ENCODE measurements around the gene CABP7. TPM values are rescaled to one million over a fixed set of nuclear protein-coding genes. Genes with fewer than 3 reads are reported as not detected.

CABP7 gene
- total and polyA plus RNA-seq, 8 donors = 0.12 to 0.35 TPM; not detected in 6

GRCh38 chr22:29747832-29748231 lies 28.0 kb downstream of the CABP7 start:
- Histone ChIP-seq H3K27me3 (no peaks in the 10 kb centered on the region), H3K4me3 (no peak overlapping the region), H3K9me3 (no peaks in the 10 kb centered on the region), H3K27ac (no peak overlapping the region), H3K4me1 (no peaks in the 10 kb centered on the region), H3K36me3 (peaks cover 17 to 78% (median 63%) of the 10 kb centered on the region in 4 donors)
- no peak for DNase-seq
- TF ChIP-seq CTCF (IDR thresholded peaks at IDR 0.05) = no peak
- no peak for TF ChIP-seq POLR2AphosphoS5 (IDR thresholded peaks at IDR 0.05)
- no peak for TF ChIP-seq POLR2A (IDR thresholded peaks at IDR 0.05)
- TF ChIP-seq EP300 (IDR thresholded peaks at IDR 0.05) = no peak
- intact Hi-C loops (cut with DNase I; ENCODE audit: low total_unique reads) = no loop called here
- WGBS, 5 donors = 86 to 94% (median 93%) methylated on average over 6 to 7 of the region's 7 CpGs

- intact Hi-C loops (cut with DNase I; ENCODE audit: low total_unique reads) = no loop called here
- TF ChIP-seq EP300 (IDR thresholded peaks at IDR 0.05) (no peak), CTCF (IDR thresholded peaks at IDR 0.05) (no peak)
- no peaks in the 10 kb centered on the region for H3K27me3 ChIP-seq
- no peak for DNase-seq
- H3K4me3 ChIP-seq = no peak overlapping the region
- H3K27ac ChIP-seq = no peak overlapping the region
- WGBS, 5 donors = 83 to 94% (median 85%) methylated on average over 7 to 9 of the region's 9 CpGs
- no peaks in the 10 kb centered on the region for H3K9me3 ChIP-seq
- H3K36me3 ChIP-seq = peaks cover 18 to 78% (median 65%) of the 10 kb centered on the region in 4 donors
- H3K4me1 ChIP-seq = no peaks in the 10 kb centered on the region
Observed at GRCh38 chr22:29748248-29748893, 28.6 kb downstream of the CABP7 start.

GRCh38 chr22:29750029-29750428 lies 30.2 kb downstream of the CABP7 start:
- no peaks in the 10 kb centered on the region for H3K9me3 ChIP-seq
- peaks cover 23 to 71% (median 63%) of the 10 kb centered on the region in 4 donors for H3K36me3 ChIP-seq
- no peaks in the 10 kb centered on the region for H3K4me1 ChIP-seq
- no peak overlapping the region for H3K4me3 ChIP-seq
- no peak for DNase-seq
- 80 to 94% (median 88%) methylated on average over 3 of the region's 3 CpGs for WGBS, 5 donors
- H3K27ac ChIP-seq = peak overlapping the region in 1 of 5 donors; percentile 47
- intact Hi-C loops (cut with DNase I; ENCODE audit: low total_unique reads) = loop anchor here (10.0 kb wide), 1 partner anchor 105 kb away; no protein-coding TSS in a partner anchor
- no peaks in the 10 kb centered on the region for H3K27me3 ChIP-seq
- no peak for TF ChIP-seq EP300 (IDR thresholded peaks at IDR 0.05)
- TF ChIP-seq POLR2AphosphoS5 (IDR thresholded peaks at IDR 0.05) = no peak

- WGBS, 5 donors = 78 to 81% (median 80%) methylated on average over 11 of the region's 11 CpGs
- intact Hi-C loops (cut with DNase I; ENCODE audit: low total_unique reads) = loop anchor here (10.0 kb wide), 1 partner anchor 104 kb away; no protein-coding TSS in a partner anchor
- Histone ChIP-seq H3K4me3 (no peak overlapping the region), H3K9me3 (no peaks in the 10 kb centered on the region), H3K27me3 (no peaks in the 10 kb centered on the region), H3K27ac (peak overlapping the region in 2 of 5 donors; percentile 47 to 51), H3K36me3 (peaks cover 23 to 63% (median 55%) of the 10 kb centered on the region in 4 donors), H3K4me1 (no peaks in the 10 kb centered on the region)
- TF ChIP-seq CTCF (IDR thresholded peaks at IDR 0.05) = no peak
- no peak for TF ChIP-seq EP300 (IDR thresholded peaks at IDR 0.05)
- no peak for TF ChIP-seq POLR2A (IDR thresholded peaks at IDR 0.05)
- TF ChIP-seq POLR2AphosphoS5 (IDR thresholded peaks at IDR 0.05) = no peak
- DNase-seq = no peak
Observed at GRCh38 chr22:29750559-29751538, 31.0 kb downstream of the CABP7 start.
